H1 (cell line): ENCODE measurements around the gene RPS6KA2. TPM values are rescaled to one million over a fixed set of nuclear protein-coding genes. Genes with fewer than 3 reads are reported as not detected.

Experiments
- CTCF ChIA-PET: fragments of 300-600 bp; sonication (Branson Sonifier 250); formaldehyde crosslinking; loops from one replicate; lab custom pipeline; 2021; ENCODE audit not compliant: partially characterized antibody; lab: Charles Lee
- POLR2A ChIA-PET: fragments of 300-600 bp; sonication (Branson Sonifier 250); formaldehyde crosslinking; loops from one replicate; lab custom pipeline; 2021; ENCODE audit warnings: inconsistent platforms; ENCODE audit not compliant: partially characterized antibody; lab: Charles Lee
- DNase-seq, 2 experiments: peaks; one replicate each; pipeline versions ENCODE4 v3.0.0 to v3.0.0-alpha.2; 2010 to 2022; ENCODE audit warnings: low spot score in 2 of 2, low read depth in 1 of 2, mixed read lengths in 1 of 2
- FAIRE-seq: peaks from 2 replicates; lab custom pipeline; 2011; peaks lifted over from hg19 to GRCh38; lab: Jason Lieb, UNC
- H2AFZ ChIP-seq: 2 replicates; pipeline ENCODE4 v1.8.1; 2012; ENCODE audit warnings: low read length, inconsistent platforms
- H2AK5ac ChIP-seq: 2 replicates; pipeline ENCODE4 v1.6.1; 2013; ENCODE audit warnings: low read depth, low read length
- H2BK120ac ChIP-seq: replicated peaks from 2 replicates; pipeline ENCODE3; 2013; ENCODE audit warnings: low read depth, low read length, inconsistent platforms
- H2BK12ac ChIP-seq: 2 replicates; pipeline ENCODE4 v1.6.1; 2013; ENCODE audit warnings: low read depth, low read length
- H2BK15ac ChIP-seq: 2 replicates; pipeline ENCODE4 v1.6.1; 2013; ENCODE audit warnings: low read length
- H2BK20ac ChIP-seq: 2 replicates; pipeline ENCODE4 v1.6.1; 2013; ENCODE audit warnings: low read length
- H2BK5ac ChIP-seq: 2 replicates; pipeline ENCODE4 v1.6.1; 2013; ENCODE audit warnings: low read depth, low read length
- H3K14ac ChIP-seq: 2 replicates; pipeline ENCODE4 v1.6.1; 2013; ENCODE audit warnings: inconsistent platforms; ENCODE audit not compliant: insufficient read length
- H3K18ac ChIP-seq: 2 replicates; pipeline ENCODE4 v1.6.1; 2013; ENCODE audit warnings: low read length; ENCODE audit errors: extremely low read depth
- H3K23ac ChIP-seq: 2 replicates; pipeline ENCODE4 v1.6.1; 2013; ENCODE audit warnings: inconsistent platforms; ENCODE audit not compliant: insufficient read length
- H3K23me2 ChIP-seq: 2 replicates; pipeline ENCODE4 v1.6.1; 2013; ENCODE audit warnings: low read depth, low read length
- H3K27ac ChIP-seq: 2 replicates; pipeline ENCODE4 v1.6.1; 2011; ENCODE audit warnings: low read depth, low read length, inconsistent platforms
- H3K27me3 ChIP-seq, 4 experiments: replicated peaks in 1 of 4; 1 replicate in 1 of 4; 2 replicates in 3 of 4; pipeline versions ENCODE4 v1.6.1 to v1.8.1; 2011 to 2013; ENCODE audit warnings: low read length in 3 of 4, mild to moderate bottlenecking in 3 of 4, inconsistent platforms in 2 of 4, mixed read lengths in 2 of 4, moderate library complexity in 1 of 4; ENCODE audit not compliant: control insufficient read depth in 3 of 4, insufficient read depth in 3 of 4; ENCODE audit errors: extremely low read depth in 1 of 4
- H3K36me3 ChIP-seq, 4 experiments: 2 replicates each; pipeline versions ENCODE4 v1.6.1 to v1.8.1; 2011 to 2013; ENCODE audit warnings: mild to moderate bottlenecking in 4 of 4, low read length in 3 of 4, moderate library complexity in 2 of 4, control low read depth in 1 of 4, inconsistent platforms in 1 of 4; ENCODE audit not compliant: insufficient read depth in 4 of 4, control insufficient read depth in 2 of 4
- H3K4ac ChIP-seq: replicated peaks from 2 replicates; pipeline ENCODE3; 2013; ENCODE audit warnings: low read length, low read depth, mixed read lengths, inconsistent platforms; ENCODE audit not compliant: insufficient read length
- H3K4me1 ChIP-seq, 4 experiments: replicated peaks in 1 of 4; 1 replicate in 1 of 4; 2 replicates in 3 of 4; pipeline versions ENCODE4 v1.6.1 to v1.8.1; 2011 to 2013; ENCODE audit warnings: low read length in 3 of 4, inconsistent platforms in 2 of 4, mixed read lengths in 1 of 4; ENCODE audit not compliant: insufficient read depth in 4 of 4, control insufficient read depth in 3 of 4
- H3K4me2 ChIP-seq, 2 experiments: 2 replicates each; pipeline versions ENCODE4 v1.6.1 to v1.8.1; 2011 to 2013; ENCODE audit warnings: low read depth in 2 of 2, low read length in 2 of 2, control low read depth in 1 of 2, inconsistent platforms in 1 of 2, mild to moderate bottlenecking in 1 of 2; ENCODE audit not compliant: insufficient read depth in 1 of 2
- H3K4me3 ChIP-seq, 4 experiments: fragments of 200-600, 300-600 bp in 1 of 4; sonication (generic), shearing (Covaris generic), sonication (Bioruptor Twin) in 1 of 4; 2 replicates each; pipeline versions ENCODE4 v1.5.1 to v1.8.1; 2011 to 2016; ENCODE audit warnings: low read length in 4 of 4, low read depth in 3 of 4, control low read depth in 2 of 4, inconsistent platforms in 2 of 4, mild to moderate bottlenecking in 2 of 4, mixed read lengths in 1 of 4, moderate library complexity in 1 of 4; ENCODE audit not compliant: insufficient read depth in 2 of 4; ENCODE audit errors: extremely low read depth in 1 of 4
- H3K56ac ChIP-seq: replicated peaks from 2 replicates; pipeline ENCODE3; 2013; ENCODE audit warnings: low read depth, mild to moderate bottlenecking, mixed read lengths, low read length, inconsistent platforms; ENCODE audit not compliant: insufficient read length
- H3K79me1 ChIP-seq: 2 replicates; pipeline ENCODE4 v1.6.1; 2013; ENCODE audit warnings: low read depth, low read length, control low read depth
- H3K79me2 ChIP-seq, 2 experiments: 2 replicates each; pipeline versions ENCODE4 v1.6.1 to v1.8.1; 2012 to 2013; ENCODE audit warnings: low read length in 2 of 2, mild to moderate bottlenecking in 2 of 2, inconsistent platforms in 1 of 2; ENCODE audit not compliant: insufficient read depth in 2 of 2, control insufficient read depth in 1 of 2
- H3K9ac ChIP-seq, 4 experiments: replicated peaks in 1 of 4; 1 replicate in 1 of 4; 2 replicates in 3 of 4; pipeline versions ENCODE4 v1.6.1 to v1.8.1; 2011 to 2013; ENCODE audit warnings: low read depth in 3 of 4, low read length in 3 of 4, control low read depth in 2 of 4, mild to moderate bottlenecking in 2 of 4, moderate library complexity in 2 of 4, inconsistent platforms in 1 of 4; ENCODE audit errors: extremely low read depth in 1 of 4
- H3K9me3 ChIP-seq, 2 experiments: 2 replicates each; pipeline versions ENCODE4 v1.6.1 to v1.8.1; 2012 to 2013; ENCODE audit warnings: mild to moderate bottlenecking in 2 of 2, moderate library complexity in 2 of 2, control low read depth in 1 of 2, inconsistent platforms in 1 of 2, low read depth in 1 of 2, low read length in 1 of 2, mixed read lengths in 1 of 2; ENCODE audit not compliant: insufficient read depth in 2 of 2
- H4K20me1 ChIP-seq, 2 experiments: replicated peaks in 1 of 2; 2 replicates each; pipeline versions ENCODE3 to v1.8.1; 2011 to 2013; ENCODE audit warnings: inconsistent platforms in 2 of 2, low read length in 2 of 2, mild to moderate bottlenecking in 1 of 2; ENCODE audit not compliant: insufficient read depth in 2 of 2, control insufficient read depth in 1 of 2
- H4K5ac ChIP-seq: 2 replicates; pipeline ENCODE4 v1.6.1; 2013; ENCODE audit warnings: low read length, low read depth, mixed read lengths, inconsistent platforms; ENCODE audit not compliant: insufficient read length
- H4K8ac ChIP-seq: 2 replicates; pipeline ENCODE4 v1.8.0; 2013; ENCODE audit warnings: mild to moderate bottlenecking, moderate library complexity, low read length, inconsistent platforms; ENCODE audit not compliant: insufficient read depth; ENCODE audit errors: extremely low read depth
- H4K91ac ChIP-seq: replicated peaks from 2 replicates; pipeline ENCODE3; 2013; ENCODE audit warnings: low read length, mixed read lengths, inconsistent platforms; ENCODE audit not compliant: insufficient read length
- BRCA1 ChIP-seq: IDR thresholded peaks from 2 replicates; pipeline ENCODE4 v1.6.1; 2012; ENCODE audit warnings: low read depth, low read length, improper control_type of control experiment
- E2F6 ChIP-seq: IDR thresholded peaks from 2 replicates; pipeline ENCODE4 v1.6.1; 2012; ENCODE audit warnings: inconsistent platforms
- MAX ChIP-seq: IDR thresholded peaks from 2 replicates; pipeline ENCODE4 v1.6.1; 2012; ENCODE audit warnings: inconsistent platforms
- WGBS, 2 experiments: shearing (Covaris generic) in 1 of 2; methylation state at CpG; one replicate each; pipeline versions ENCODE4 v1.1.6 to v1.1.7; 2013 to 2015; ENCODE audit warnings: low lambda C conversion rate in 2 of 2, mixed read lengths in 2 of 2, inconsistent platforms in 1 of 2, low coverage in 1 of 2, missing lambda C conversion rate in 1 of 2; ENCODE audit not compliant: insufficient replicate concordance in 2 of 2, insufficient coverage in 1 of 2, insufficient read length in 1 of 2; ENCODE audit errors: extremely low coverage in 1 of 2, missing lambda C conversion rate in 1 of 2; 5-methylcytosine and 5-hydroxymethylcytosine counted together
- polyA plus RNA-seq, 7 experiments: library from polyadenylated mRNA; depleted of rRNA in 3 of 7; stranded (reverse) in 5 of 7; unstranded in 2 of 7; fragments of >200 nt in 5 of 7; fragments of 200-250 nt in 2 of 7; gene quantifications; 1 replicate in 5 of 7; 2 replicates in 1 of 7; 4 replicates in 1 of 7; pipeline versions ENCODE4 v1.2.1 to v1.2.3, GENCODE V29; 2011 to 2013; ENCODE audit warnings: missing spikeins in 2 of 7, mixed read lengths in 2 of 7
- total RNA-seq: library from RNA; stranded (reverse); fragmentation: NEBNext Ultra II Directional; extraction: Animal tissue kit (Norgen Biotek cat#: 25700); gene quantifications from 2 replicates; pipeline ENCODE4 v1.2.1, GENCODE V29; 2021

Gene RPS6KA2
- total and polyA plus RNA-seq, 2 of the 8 experiments (the other 6 are each of a cell fraction or from before 2014, with no cell fraction given), result 8.8 to 25.7 TPM

GRCh38 chr6:166650047-166650446 lies 23.0 kb upstream of the RPS6KA2 start:
- Histone ChIP-seq H3K4me1 (peaks cover 3 to 17% (median 10%) of the 10 kb centered on the region in 4 experiments), H3K9me3 (peaks cover 0 to 4% of the 10 kb centered on the region in 2 experiments; a peak in 1 of 4 replicates), H3K27ac (no peak overlapping the region), H3K79me1 (no peaks in the 10 kb centered on the region), H2BK120ac (no peak overlapping the region), H3K23ac (no peak overlapping the region), H2BK12ac (no peak overlapping the region), H2BK5ac (no peak overlapping the region), H3K79me2 (no peaks in the 10 kb centered on the region), H4K8ac (no peak overlapping the region), H3K14ac (no peak overlapping the region), H2AK5ac (no peak overlapping the region), H3K27me3 (peaks cover 0 to under 1% (median 0%) of the 10 kb centered on the region in 4 experiments; a peak in 2 of 7 replicates), H3K4me2 (0 out of 4 replicates have a peak overlapping the region, but pooled peaks of 1 of the 2 experiments have one; percentile 29), H3K4ac (no peak overlapping the region), H2AFZ (no peak overlapping the region), H3K36me3 (peaks cover 0 to 5% (median 0%) of the 10 kb centered on the region in 4 experiments; a peak in 1 of 8 replicates), H4K20me1 (peaks cover 0 to 5% of the 10 kb centered on the region in 2 experiments), H3K23me2 (peaks cover 6% of the 10 kb centered on the region), H4K91ac (no peak overlapping the region), H3K9ac (no peak overlapping the region), H2BK20ac (no peak overlapping the region), H3K4me3 (peak overlapping the region in 1 of 4 experiments; percentile 8; a peak in 1 of 8 replicates), H2BK15ac (no peak overlapping the region), H3K56ac (no peak overlapping the region), H4K5ac (no peak overlapping the region), H3K18ac (no peak overlapping the region)
- 55% methylated on average over 3 of the region's 3 CpGs; no CpG with 5 or more reads in 1 of the 2 experiments for WGBS, 2 experiments
- no peak for DNase-seq
- ChIA-PET POLR2A (no interaction called here), CTCF (interaction anchor here (1.5 kb wide), 1 partner anchor 9 kb away, joined by 5 read pairs; no protein-coding TSS in a partner anchor)
- TF ChIP-seq MAX (no peak), BRCA1 (no peak), E2F6 (no peak)
- no peak for FAIRE-seq
